GM19455 (cell line): ENCODE measurements around the gene SLC14A1.

Experiments used
- ATAC-seq: cut with Tn5 transposase; IDR thresholded peaks from one replicate; pipeline ENCODE4 v1.9.1; 2021; ENCODE audit not compliant: unreplicated experiment

SLC14A1 gene

DNA sequence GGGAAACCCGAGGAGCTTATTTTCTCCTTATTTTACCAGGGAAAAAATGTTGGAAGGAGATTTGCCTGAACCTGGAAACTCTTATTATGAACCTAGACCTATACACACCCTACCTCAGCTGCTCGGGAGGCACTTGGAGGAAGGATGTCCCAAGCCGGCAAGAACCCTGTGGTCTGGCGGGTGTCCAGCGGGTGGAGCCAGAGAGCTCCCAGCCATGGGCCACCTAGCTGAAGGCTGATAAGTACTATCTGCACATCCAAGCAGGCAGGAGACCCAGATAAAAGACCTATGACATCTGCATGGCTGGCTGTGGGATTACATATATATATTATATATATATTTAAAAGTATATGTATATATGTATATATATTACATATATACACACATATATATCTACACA is 1.1 kb upstream of the SLC14A1 start:
- peak; percentile 95 for ATAC-seq

DNA sequence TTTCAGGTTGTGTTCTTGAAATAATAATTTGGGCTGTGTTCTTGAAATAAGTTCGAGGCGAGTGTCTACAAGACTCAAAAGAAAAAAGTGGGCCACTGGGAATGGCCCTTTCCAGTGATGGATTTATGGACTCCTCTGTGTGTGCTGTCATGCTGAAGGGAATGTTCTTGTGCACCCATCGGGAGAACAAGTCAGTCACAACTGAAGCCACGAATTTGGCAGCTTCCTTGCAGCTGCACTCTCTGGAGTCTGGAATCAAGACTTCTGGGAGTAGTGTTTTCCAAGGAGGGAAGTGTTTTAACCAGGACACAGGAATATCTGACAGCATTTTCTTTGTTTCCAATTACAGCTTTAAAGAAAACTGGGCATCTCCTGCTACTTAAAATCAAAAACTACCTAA is 620 bp downstream of the SLC14A1 start:
- no peak for ATAC-seq

DNA sequence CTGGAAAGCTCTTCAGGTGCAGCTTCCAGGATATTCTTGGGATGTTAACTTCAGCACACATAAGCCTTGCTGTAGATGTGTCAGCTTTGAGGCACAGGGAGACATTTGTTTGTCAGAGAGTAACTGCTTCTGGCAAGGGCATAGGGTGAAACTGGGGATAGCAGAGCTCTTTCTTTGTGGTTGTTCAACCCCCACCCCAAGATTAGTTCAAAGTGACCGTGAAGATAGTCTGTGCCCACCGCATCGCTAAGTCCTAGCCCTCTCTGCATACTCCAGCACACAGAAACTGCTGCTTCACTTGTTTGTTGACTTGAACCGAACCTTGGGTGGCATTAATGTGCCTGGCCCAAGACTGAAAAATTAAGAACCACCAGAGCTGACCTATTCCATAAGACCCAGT is 1.4 kb downstream of the SLC14A1 start:
- no peak for ATAC-seq

DNA sequence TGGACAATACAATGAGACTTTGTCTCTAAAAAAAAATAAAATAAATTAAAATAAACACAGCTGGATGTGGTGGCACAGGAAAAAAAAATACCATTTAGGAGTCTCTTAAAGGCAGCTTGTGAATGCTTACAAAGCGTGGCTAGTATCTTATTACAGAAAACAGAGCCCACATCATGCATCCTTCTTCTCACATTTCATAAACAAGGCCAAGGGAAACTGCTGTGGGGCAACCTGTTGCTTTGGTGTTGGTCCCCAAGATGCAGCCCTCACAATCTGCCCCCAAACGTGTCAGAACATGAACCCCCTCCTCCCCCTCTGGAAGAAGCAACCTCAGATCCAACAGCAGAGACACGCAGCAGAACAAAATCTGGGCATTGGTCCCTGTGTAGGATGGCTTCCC is 2.6 kb downstream of the SLC14A1 start:
- no peak for ATAC-seq

DNA sequence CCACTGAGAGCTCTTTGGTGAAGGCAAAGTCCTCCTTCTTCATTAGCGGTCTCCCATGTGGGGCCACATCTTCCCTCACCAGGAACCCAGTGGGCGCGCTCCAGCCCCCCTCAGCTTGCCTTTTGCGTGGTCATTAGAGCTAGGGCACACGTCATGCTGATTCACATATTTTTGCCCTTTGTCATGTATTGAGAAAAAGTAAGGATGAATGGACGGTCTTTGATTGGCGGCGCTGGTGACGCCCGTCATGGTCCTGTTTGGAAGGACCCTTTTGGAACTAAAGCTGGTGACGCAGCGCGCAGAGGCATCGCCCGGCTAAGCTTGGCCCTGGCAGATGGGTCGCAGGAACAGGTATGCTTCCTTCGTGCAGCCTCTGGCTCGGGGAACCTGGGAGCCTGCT is 3.1 kb downstream of the SLC14A1 start:
- no peak for ATAC-seq

DNA sequence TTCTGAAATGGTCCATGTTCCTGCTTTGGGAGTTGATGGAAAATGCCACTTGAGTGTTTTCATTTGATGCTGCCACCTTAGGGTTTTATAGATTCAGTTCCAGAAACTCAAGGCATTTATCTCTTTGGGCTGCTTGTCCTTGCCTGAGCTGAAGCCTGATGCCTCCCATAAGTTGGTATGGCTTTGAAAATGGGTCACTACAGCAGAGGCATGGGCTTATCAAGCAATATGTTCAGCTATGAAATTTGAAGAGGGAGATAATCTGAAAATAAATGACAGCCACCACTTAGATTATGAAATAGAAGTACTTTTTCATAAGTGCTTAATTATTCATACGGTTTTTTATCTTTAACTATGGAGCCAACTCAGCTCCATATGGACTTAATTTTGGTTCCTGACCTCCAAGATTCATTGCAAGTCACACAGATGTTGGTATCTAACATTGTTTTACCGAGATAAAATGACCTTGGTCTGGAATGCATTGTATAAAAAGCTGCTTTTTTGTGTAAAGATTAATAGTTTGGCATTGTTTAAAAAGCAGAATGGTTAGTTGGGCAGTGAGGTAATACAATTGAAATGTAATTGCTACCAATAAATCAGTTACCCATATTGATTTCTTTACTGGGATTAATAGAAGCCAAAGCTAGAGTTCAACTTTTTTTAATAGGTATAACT is 4.5 kb downstream of the SLC14A1 start:
- ATAC-seq: no peak

DNA sequence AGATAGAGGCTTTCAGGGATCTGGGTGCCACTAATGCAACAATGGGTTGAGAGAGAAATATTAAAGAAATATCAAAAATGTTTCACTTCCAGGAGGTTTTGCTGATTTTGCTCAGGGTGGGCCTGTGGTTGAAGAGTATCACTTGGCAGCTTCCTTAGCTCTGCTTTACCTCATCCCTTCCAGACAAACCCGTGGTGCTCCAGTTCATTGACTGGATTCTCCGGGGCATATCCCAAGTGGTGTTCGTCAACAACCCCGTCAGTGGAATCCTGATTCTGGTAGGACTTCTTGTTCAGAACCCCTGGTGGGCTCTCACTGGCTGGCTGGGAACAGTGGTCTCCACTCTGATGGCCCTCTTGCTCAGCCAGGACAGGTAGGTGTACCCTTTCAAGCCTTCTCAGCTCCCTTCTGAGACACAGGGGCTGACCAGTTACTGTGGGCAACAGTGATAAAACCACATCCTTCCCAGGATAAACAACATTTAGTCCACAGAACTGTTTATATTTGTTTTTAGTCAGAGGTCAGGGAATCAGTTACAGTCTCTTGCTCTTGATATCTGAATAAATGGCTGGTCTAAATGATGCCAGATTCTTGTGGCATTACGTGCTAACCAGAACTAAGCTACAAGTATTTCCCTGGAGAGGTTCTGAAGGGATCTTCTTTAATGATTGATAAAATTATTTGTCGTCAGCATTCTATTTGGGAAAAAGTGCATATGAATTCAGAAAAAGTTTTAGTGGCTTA is 7.0 kb downstream of the SLC14A1 start:
- no peak for ATAC-seq

DNA sequence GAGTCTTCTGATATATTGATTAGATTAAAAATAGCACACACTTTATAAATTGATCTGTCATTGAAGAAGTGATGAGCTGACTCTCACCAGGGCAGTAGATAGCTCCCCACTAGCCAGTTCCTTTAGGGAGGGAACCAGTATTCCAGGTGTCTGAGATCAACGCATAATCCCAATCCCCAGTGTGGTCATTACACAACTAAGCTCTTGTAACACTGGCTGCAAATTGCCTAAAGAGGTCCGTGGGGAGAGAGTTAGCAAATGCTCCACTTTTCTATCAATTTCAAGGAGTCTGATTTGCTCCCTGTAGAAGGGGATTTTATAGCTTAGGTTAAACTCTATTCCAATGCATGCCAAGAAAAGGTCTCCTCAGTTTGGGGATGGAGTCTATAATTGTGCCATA is 7.7 kb downstream of the SLC14A1 start:
- ATAC-seq: no peak

DNA sequence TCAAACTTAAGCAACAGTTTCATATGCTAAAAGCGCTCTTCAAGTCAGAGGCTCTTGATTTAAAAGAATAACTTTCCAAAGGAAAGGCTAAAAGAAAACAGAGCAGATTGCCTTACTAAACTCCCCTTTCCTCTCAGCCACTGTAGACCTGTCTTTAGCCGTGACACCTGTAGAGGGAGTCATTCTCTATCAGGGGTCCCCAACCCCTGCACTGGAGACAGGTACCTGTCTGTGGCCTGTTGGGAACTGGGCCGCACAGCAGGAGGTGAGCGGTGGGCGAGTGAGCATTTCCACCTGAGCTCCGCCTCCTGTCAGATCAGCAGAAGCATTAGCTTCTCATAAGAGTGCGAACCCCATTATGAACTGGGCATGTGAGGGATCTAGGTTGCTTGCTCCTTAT is 9.6 kb downstream of the SLC14A1 start:
- ATAC-seq: no peak

DNA sequence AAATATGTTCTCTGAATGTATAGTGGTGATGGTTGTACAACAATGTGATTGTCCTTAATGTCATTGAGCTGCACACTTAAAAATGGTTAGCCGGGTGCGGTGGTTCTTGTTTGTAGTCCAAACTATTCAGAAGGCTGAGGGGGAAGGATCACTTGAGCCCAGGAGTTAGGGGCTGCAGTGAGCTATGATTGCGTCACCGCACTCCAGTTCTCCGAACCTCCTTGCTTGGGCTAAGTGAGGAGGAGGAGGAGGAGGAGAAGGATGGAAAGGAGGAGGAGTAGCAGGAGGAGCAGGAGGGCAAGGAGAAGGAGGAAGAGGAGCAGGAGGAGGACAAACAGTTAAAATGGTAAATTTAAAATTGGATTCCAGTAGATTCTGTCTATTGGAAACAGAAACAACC is 10.5 kb downstream of the SLC14A1 start:
- no peak for ATAC-seq

DNA sequence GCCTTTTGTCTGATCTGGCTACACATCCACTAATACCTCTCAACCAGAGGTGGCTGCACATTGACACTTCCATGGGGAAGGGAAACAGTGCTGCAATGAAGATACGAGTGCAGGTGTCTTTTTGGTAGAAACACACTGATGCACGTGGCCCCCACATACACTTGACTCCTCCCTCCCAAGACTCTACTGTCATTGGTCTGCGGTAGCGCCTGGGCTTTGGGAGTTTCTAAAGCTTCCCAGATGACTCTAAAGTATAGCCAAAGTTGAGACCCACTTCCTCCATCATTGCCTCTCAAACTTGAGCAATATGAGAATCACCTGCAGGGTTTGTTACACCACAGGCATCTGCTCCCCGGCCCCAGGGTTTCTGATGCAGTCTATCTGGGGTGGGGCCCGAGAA is 11.0 kb downstream of the SLC14A1 start:
- ATAC-seq: no peak

DNA sequence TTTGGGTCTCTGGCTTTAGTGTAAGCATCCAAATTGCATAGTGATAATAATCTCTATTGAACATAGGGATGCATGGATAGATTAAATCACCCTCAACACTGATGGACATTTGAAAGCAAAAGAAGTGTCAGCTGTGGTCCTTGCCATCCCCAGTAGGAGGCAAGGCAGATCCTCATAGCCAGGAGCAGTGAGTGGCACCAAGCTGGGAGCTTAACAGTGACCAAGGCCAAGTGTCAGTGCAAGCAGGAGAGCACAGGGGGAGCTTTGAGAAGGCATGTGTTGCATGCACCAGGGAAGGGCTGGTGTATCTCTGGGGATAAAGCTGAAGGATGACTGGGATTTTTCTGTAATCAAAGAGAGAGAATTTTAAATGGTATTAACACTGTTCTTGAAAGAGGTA is 14.7 kb downstream of the SLC14A1 start:
- ATAC-seq: no peak

DNA sequence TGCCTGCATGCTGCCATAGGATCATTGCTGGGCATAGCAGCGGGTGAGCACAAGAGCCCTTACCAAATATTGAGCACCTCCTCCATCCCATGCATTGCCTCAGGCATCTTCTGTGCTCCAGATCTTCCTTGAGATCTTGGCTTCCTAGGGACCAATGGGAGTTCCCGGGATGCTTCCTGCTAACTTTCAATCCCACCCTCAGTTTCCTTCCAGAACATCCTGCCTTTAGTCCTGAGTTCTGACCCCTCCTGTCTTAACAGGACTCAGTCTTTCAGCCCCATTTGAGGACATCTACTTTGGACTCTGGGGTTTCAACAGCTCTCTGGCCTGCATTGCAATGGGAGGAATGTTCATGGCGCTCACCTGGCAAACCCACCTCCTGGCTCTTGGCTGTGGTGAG is 15.3 kb downstream of the SLC14A1 start:
- no peak for ATAC-seq

DNA sequence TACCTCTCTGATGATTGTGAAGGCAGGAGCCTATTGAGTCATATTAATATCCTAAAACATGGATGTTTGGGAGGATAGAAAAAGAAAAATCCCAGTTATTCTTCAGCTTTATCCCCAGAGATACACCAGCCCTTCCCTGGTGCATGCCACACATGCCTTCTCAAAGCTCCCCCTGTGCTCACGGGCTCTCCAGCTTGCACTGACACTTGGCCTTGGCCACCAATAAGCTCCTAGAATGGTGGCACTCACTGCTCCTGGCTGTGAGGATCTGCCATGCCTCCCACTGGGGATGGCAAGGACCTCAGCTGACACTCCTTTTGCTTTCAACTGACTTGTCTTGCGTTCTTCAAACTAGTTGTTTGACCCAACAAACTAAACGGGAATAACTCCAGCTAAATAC is 15.9 kb downstream of the SLC14A1 start:
- ATAC-seq: no peak

DNA sequence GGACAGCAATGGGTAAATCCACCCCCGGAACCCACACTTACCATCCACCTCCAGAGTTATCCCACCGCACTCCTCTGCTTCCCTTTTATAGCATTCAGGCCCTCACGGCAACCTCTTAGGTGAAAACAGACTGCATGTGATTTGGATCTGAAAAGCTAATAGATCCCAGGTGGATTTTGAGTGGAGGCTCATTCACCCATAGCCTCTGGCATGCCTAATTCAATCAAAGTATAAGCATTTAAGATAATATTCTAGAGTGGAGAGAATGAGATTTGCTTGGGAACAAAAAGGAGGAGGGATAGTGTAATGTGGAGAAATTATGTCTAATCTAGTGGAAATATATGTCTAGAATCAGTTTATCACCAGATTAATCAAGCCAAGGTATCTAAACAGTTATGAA is 17.1 kb downstream of the SLC14A1 start:
- ATAC-seq: no peak

DNA sequence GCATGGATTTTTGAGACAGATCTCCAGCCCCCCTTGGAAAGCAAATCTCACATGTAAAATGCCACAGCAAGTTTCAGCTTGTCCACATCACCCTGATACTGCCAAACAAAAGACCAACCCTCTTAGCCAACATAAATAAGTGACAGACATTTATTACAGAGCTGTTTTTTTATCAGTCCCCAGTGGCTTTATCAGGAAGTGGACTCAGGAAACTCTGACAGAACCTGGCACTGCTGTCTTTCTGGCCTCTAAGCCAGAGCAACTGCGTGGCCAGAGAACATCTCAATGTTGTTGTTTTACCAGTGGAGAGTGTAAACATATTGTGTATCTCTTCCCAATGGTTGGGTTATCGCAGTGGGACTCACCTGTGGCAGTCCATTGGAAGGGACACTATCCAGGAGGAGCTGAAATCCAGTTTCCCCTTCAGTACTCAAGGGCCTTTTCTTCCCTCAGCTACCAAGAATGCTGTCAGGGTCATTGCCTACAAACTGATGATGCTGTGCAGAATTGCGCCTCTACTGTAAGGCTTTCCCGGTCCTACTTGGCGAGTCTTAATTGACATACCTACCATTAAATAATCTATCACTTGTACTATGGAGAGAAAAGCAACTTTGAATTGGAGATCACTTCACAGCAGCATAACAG is 22.0 kb downstream of the SLC14A1 start:
- ATAC-seq: no peak

DNA sequence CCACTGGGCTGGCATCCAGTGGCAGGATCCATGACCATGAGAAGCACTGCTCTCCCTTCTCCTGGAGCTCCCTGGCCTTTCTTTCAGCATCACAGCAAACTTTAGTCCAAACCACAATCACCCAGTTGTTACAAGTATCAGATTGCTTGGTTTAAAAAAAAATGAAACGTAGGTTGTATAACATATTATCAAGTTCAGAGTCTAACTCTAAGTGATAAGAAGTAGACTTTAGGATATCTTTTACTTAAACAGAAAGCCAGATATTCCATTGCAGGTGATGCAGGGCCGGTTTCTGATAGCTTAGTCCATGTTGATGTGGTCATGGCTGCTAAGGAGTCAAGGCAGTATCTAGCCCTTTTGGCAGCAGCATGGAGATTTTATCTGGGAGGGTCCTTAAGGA is 24.5 kb downstream of the SLC14A1 start:
- ATAC-seq: no peak

DNA sequence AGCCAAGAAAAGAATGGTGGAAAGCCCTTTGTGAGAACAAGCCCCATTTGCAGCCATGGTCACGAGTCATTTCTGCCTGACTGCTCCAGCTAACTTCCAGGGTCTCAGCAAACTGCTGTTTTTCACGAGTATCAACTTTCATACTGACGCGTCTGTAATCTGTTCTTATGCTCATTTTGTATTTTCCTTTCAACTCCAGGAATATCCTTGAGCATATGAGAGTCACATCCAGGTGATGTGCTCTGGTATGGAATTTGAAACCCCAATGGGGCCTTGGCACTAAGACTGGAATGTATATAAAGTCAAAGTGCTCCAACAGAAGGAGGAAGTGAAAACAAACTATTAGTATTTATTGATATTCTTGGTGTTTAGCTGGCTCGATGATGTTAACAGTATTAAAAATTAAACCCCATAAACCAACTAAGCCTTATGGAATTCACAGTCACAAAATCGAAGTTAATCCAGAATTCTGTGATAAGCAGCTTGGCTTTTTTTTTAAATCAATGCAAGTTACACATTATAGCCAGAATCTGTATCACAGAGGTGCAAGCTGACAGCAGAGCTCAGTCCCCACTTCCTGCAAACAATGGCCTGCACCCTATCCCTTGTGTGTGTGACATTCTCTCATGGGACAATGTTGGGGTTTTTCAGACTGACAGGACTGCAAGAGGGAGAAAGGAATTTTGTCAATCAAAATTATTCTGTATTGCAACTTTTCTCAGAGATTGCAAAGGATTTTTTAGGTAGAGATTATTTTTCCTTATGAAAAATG is 26.1 kb downstream of the SLC14A1 start:
- no peak for ATAC-seq

DNA sequence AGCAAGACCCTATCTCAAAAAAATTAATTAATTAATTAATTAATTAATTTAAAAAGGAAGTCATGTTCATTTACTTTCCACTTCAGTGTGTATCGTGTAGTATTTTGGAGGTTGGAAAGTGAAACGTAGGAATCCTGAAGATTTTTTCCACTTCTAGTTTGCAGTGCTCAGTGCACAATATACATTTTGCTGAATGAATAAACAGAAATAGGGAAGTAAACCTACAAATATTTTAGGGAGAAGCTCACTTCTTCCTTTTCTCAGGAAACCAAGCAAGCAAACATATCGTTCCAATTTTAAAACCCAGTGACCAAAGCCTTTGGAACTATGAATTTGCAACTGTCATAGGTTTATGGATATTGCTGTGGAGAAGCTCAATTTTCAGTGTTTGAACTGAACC is 27.8 kb downstream of the SLC14A1 start:
- no peak for ATAC-seq

DNA sequence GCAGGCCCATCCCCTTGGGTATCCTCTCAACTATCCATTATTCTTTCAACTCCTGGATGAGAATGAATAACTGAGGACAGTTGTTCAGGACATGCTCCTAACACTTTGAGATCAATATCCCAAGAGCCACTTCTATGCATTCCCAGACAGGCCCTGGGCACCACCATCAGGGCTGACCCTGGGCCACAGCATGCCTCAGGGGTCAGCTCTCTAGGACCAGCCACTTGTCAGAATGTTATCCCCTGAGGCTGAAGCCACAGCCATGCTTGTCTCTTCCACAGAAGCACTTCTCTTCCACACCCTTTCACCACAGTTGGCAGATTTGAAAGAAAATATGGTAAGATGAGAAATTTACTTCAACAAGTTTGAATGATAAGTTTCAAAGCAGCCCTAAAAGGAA is 28.7 kb downstream of the SLC14A1 start:
- ATAC-seq: no peak

DNA sequence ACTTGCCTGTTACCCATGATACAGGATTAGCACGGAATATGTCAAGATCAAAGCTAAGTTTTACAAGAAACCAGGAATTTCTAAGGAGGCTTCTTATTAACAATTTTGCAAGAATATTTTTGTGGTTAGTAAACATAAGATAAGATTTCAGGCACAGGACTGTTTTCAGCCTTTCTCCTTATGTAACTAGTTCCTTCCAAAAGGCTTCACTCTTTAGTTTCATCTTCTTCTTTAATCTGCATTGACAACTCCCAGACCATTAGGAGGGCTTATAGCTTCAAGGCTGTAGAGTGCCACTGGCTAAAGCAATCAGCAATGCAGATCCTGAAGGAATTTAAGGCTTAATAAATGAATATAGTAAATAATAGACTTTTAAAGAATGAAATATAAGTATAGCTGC is 29.3 kb downstream of the SLC14A1 start:
- ATAC-seq: no peak

DNA sequence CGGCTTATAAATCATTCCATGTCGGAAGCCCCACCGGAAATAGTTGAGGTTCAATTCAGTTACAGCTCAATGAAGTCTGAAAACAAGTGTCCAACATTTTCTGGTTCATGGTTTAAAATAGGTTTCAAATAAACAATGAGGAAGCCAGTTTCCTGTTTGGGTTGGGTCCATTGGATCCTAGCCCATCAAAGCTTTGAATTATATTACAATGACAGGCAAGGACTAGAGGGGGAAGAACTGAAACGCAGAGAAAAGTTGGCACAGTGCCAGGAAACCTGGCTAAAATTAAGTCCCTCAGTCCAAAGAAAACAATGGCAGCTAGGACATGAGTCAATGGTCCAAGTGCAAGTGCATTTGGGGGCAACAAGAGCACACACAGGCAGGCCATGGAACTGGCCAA is 32.0 kb downstream of the SLC14A1 start:
- ATAC-seq: no peak
